Endothelial cell of umbilical vein (primary cell): ENCODE measurements around the gene DAZAP1. TPM values are rescaled to one million over a fixed set of nuclear protein-coding genes. Genes with fewer than 3 reads are reported as not detected.

Experiments
- BruUV-seq: library from RNA; stranded (reverse); fragments of 400-500 nt; replicated peaks from 2 replicates; lab custom pipeline; 2021; lab: Mats Ljungman, UMichigan
- CTCF ChIA-PET: fragments of 300-600, 350-600 bp; sonication (Branson Sonifier 250); formaldehyde crosslinking; loops from one replicate; lab custom pipeline; 2021; ENCODE audit warnings: antibody characterized with exemption, inconsistent platforms; lab: Charles Lee
- POLR2A ChIA-PET: fragments of 300-600, 350-600 bp; sonication (Branson Sonifier 250); formaldehyde crosslinking; loops from one replicate; lab custom pipeline; 2021; ENCODE audit warnings: antibody characterized with exemption, inconsistent platforms; lab: Charles Lee
- DNase-seq: peaks from one replicate; pipeline ENCODE4 v3.0.0-alpha.2; 2011; ENCODE audit warnings: low read depth, low spot score
- FAIRE-seq: peaks from 2 replicates; lab custom pipeline; 2011; peaks lifted over from hg19 to GRCh38; lab: Jason Lieb, UNC
- H2AFZ ChIP-seq: 2 replicates; pipeline ENCODE4 v1.6.0; 2012; ENCODE audit warnings: low read depth, low read length, control low read depth, inconsistent platforms
- H3K27ac ChIP-seq: 2 replicates; pipeline ENCODE4 v1.5.1; 2011; ENCODE audit warnings: low read depth, mild to moderate bottlenecking, control low read depth, low read length, moderate library complexity; ENCODE audit not compliant: insufficient read depth
- H3K27me3 ChIP-seq, 2 experiments: 2 replicates each; pipeline versions ENCODE4 v1.6.0 to v1.6.1; 2011; ENCODE audit warnings: low read length in 2 of 2, mixed read lengths in 1 of 2; ENCODE audit not compliant: control insufficient read depth in 2 of 2, insufficient read depth in 2 of 2
- H3K36me3 ChIP-seq, 2 experiments: 2 replicates in 1 of 2; 3 replicates in 1 of 2; pipeline ENCODE4 v1.5.1; 2011; ENCODE audit warnings: low read length in 2 of 2, mild to moderate bottlenecking in 1 of 2, moderate library complexity in 1 of 2; ENCODE audit not compliant: control insufficient read depth in 2 of 2, insufficient read depth in 2 of 2; ENCODE audit errors: extremely low read depth in 1 of 2
- H3K4me1 ChIP-seq: 3 replicates; pipeline ENCODE4 v1.5.1; 2011; ENCODE audit warnings: mild to moderate bottlenecking, low read length; ENCODE audit not compliant: control insufficient read depth, insufficient read depth; ENCODE audit errors: extremely low read depth
- H3K4me2 ChIP-seq: 2 replicates; pipeline ENCODE4 v1.6.1; 2011; ENCODE audit warnings: low read length, control low read depth, mixed read lengths; ENCODE audit not compliant: insufficient read depth
- H3K4me3 ChIP-seq, 3 experiments: fragments of 200-600 bp in 1 of 3; sonication (generic), shearing (Covaris generic) in 1 of 3; replicated peaks in 1 of 3; 2 replicates each; pipeline ENCODE4 v1.5.1; 2011 to 2016; ENCODE audit warnings: control low read depth in 3 of 3, low read length in 3 of 3, mild to moderate bottlenecking in 2 of 3, inconsistent platforms in 1 of 3, low read depth in 1 of 3, moderate library complexity in 1 of 3; ENCODE audit not compliant: insufficient read depth in 1 of 3
- H3K79me2 ChIP-seq: 2 replicates; pipeline ENCODE4 v1.6.0; 2012; ENCODE audit warnings: low read length, inconsistent platforms; ENCODE audit not compliant: control insufficient read depth, insufficient read depth
- H3K9ac ChIP-seq: replicated peaks from 2 replicates; pipeline ENCODE3; 2011; ENCODE audit warnings: low read length, control low read depth; ENCODE audit not compliant: insufficient read depth; ENCODE audit errors: extremely low read depth
- H3K9me1 ChIP-seq: replicated peaks from 3 replicates; pipeline ENCODE4 v1.6.0; 2011; ENCODE audit warnings: mild to moderate bottlenecking, low read length; ENCODE audit not compliant: control insufficient read depth, insufficient read depth; ENCODE audit errors: extremely low read depth
- H3K9me3 ChIP-seq: replicated peaks from 2 replicates; pipeline ENCODE4 v1.5.1; 2012; ENCODE audit warnings: low read length, inconsistent platforms; ENCODE audit not compliant: control insufficient read depth, insufficient read depth
- H4K20me1 ChIP-seq: replicated peaks from 2 replicates; pipeline ENCODE3; 2011; ENCODE audit warnings: mild to moderate bottlenecking, low read length; ENCODE audit not compliant: control insufficient read depth, insufficient read depth; ENCODE audit errors: extremely low read depth
- EZH2 ChIP-seq: IDR thresholded peaks from 2 replicates; pipeline ENCODE4 v1.6.1; 2012; ENCODE audit warnings: borderline replicate concordance, low read depth, mild to moderate bottlenecking, moderate library complexity, low read length, inconsistent platforms; ENCODE audit not compliant: severe bottlenecking
- FOS ChIP-seq: IDR thresholded peaks from 2 replicates; pipeline ENCODE4 v1.6.1; 2011; ENCODE audit warnings: mild to moderate bottlenecking, low read length, moderate library complexity, borderline replicate concordance; ENCODE audit not compliant: insufficient read depth
- GATA2 ChIP-seq: IDR thresholded peaks from 2 replicates; pipeline ENCODE4 v1.7.0; 2011; ENCODE audit warnings: low read depth, mild to moderate bottlenecking, moderate library complexity, mixed read lengths, low read length; ENCODE audit not compliant: insufficient read length, insufficient read depth
- JUN ChIP-seq: IDR thresholded peaks from 2 replicates; pipeline ENCODE4 v1.6.1; 2011; ENCODE audit warnings: borderline replicate concordance, low read depth; ENCODE audit not compliant: insufficient read length, insufficient read depth
- dilution Hi-C: fragments of 300-500 bp; cut with MboI; formaldehyde crosslinking; loops from one replicate; pipeline ENCODE4 v1.15.0; 2019; ENCODE audit warnings: low sequenced_read_pairs; ENCODE audit not compliant: extremely low pct_ligation_motif_present
- intact Hi-C: fragments of 100-400 bp; cut with micrococcal nuclease; formaldehyde crosslinking; loops from one replicate; pipeline ENCODE4 v1.10.0; 2022
- polyA plus RNA-seq, 4 experiments: library from polyadenylated mRNA; depleted of rRNA in 3 of 4; stranded (reverse) in 3 of 4; unstranded in 1 of 4; fragments of >200 nt; gene quantifications; 2 replicates each; pipeline versions ENCODE4 v1.2.1 to v1.2.3, GENCODE V29; 2011 to 2012; ENCODE audit warnings: missing spikeins in 1 of 4
- total RNA-seq: library from RNA; stranded (reverse); gene quantifications from 2 replicates; pipeline ENCODE4 v1.2.3, GENCODE V29; 2021

Gene DAZAP1
- total and polyA plus RNA-seq, 2 donors (not counting 3 experiments of a cell fraction or from before 2014, with no cell fraction given): 50.1 to 187 TPM

- BruUV-seq: no TSS peak
- FAIRE-seq: no peak
- TF ChIP-seq JUN (no peak), GATA2 (no peak)
- H3K27me3 ChIP-seq: peaks cover 44 to 83% of the 10 kb centered on the region in 2 experiments
- intact Hi-C loops: loop anchor here (2.0 kb wide), 1 partner anchor 21 kb away; the partner anchor contains the start of genes PCSK4 and REEP6
- H3K4me3 ChIP-seq: no peak overlapping the region
- dilution Hi-C loops: no loop called here
- H3K9me3 ChIP-seq: no peaks in the 10 kb centered on the region
- H3K27ac ChIP-seq: no peak overlapping the region
- H3K9ac ChIP-seq: no peak overlapping the region
- H3K9me1 ChIP-seq: no peaks in the 10 kb centered on the region
- H3K4me2 ChIP-seq: no peak overlapping the region
- H2AFZ ChIP-seq: no peak overlapping the region
- no peaks in the 10 kb centered on the region for H3K79me2 ChIP-seq
- no peak for DNase-seq
- ChIA-PET POLR2A (no interaction called here), CTCF (interaction anchor here (3.6 kb wide), 1 partner anchor 25 kb away, joined by 11 read pairs; no protein-coding TSS in a partner anchor)
- no peaks in the 10 kb centered on the region for H4K20me1 ChIP-seq
- no peaks in the 10 kb centered on the region for H3K36me3 ChIP-seq
- peaks cover 5% of the 10 kb centered on the region for H3K4me1 ChIP-seq
Measured at GRCh38 chr19:1469255-1470054, 62.1 kb downstream of the DAZAP1 start.

- no peaks in the 10 kb centered on the region for H3K79me2 ChIP-seq
- H3K27ac ChIP-seq: no peak overlapping the region
- H3K9ac ChIP-seq: no peak overlapping the region
- FAIRE-seq (no peak), DNase-seq (no peak)
- no peak overlapping the region for H3K4me3 ChIP-seq
- H3K27me3 ChIP-seq: peaks cover 44 to 82% of the 10 kb centered on the region in 2 experiments
- H3K9me1 ChIP-seq: no peaks in the 10 kb centered on the region
- BruUV-seq: no TSS peak
- no peak overlapping the region for H3K4me2 ChIP-seq
- POLR2A ChIA-PET: no interaction called here
- peaks cover 5% of the 10 kb centered on the region for H3K4me1 ChIP-seq
- intact Hi-C loops (loop anchor here (2.0 kb wide), 1 partner anchor 21 kb away; the partner anchor contains the start of genes PCSK4 and REEP6), dilution Hi-C loops (no loop called here)
- peak; percentile 91 for TF ChIP-seq EZH2
- no peak for TF ChIP-seq FOS
- no peaks in the 10 kb centered on the region for H3K36me3 ChIP-seq
- H3K9me3 ChIP-seq: no peaks in the 10 kb centered on the region
- CTCF ChIA-PET: no interaction called here
- no peak overlapping the region for H2AFZ ChIP-seq
- H4K20me1 ChIP-seq: no peaks in the 10 kb centered on the region
Measured at GRCh38 chr19:1470055-1470304, 62.6 kb downstream of the DAZAP1 start.
